NCI-H2171 treated with DMSO at 0.1 percent for 48 hours (cell line): Measurements from ENCODE around the gene TAAR2.
"Not testable (repeated sequence)": the region's sequence is repeated elsewhere in the genome, so short reads cannot be mapped to it uniquely, and the experiment has no call there.

Experiments used
- DNase-seq: peaks from one replicate; lab custom pipeline; 2025; lab: John Stamatoyannopoulos, UW

The TAAR2 gene, protein sequence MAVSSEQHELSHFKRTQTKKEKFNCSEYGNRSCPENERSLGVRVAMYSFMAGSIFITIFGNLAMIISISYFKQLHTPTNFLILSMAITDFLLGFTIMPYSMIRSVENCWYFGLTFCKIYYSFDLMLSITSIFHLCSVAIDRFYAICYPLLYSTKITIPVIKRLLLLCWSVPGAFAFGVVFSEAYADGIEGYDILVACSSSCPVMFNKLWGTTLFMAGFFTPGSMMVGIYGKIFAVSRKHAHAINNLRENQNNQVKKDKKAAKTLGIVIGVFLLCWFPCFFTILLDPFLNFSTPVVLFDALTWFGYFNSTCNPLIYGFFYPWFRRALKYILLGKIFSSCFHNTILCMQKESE

DNA sequence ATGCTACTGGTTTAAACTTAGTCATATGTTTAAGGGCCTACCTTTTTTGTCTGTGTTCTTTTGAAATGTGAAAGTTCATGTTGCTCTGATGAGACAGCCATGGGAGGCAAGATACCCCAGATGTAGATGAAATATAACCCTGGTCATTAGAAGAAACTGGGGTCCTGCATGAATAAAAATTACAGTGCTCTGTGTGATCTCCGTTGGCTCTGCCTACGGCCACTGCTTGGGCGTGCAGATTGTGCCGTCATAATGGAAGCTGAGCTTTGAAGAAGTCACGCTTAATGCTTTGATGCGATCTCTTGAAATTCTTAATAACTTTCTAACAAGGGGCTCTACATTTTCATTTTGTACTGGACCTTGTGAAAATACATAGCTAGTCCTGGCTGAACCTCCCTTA lies at the start of gene TAAR2:
TSS of gene TAAR2 (minus strand) at position 101 of the 400 bp plus-strand sequence. CDS start at position 101, 0 bp downstream.
- no peak for DNase-seq

DNA sequence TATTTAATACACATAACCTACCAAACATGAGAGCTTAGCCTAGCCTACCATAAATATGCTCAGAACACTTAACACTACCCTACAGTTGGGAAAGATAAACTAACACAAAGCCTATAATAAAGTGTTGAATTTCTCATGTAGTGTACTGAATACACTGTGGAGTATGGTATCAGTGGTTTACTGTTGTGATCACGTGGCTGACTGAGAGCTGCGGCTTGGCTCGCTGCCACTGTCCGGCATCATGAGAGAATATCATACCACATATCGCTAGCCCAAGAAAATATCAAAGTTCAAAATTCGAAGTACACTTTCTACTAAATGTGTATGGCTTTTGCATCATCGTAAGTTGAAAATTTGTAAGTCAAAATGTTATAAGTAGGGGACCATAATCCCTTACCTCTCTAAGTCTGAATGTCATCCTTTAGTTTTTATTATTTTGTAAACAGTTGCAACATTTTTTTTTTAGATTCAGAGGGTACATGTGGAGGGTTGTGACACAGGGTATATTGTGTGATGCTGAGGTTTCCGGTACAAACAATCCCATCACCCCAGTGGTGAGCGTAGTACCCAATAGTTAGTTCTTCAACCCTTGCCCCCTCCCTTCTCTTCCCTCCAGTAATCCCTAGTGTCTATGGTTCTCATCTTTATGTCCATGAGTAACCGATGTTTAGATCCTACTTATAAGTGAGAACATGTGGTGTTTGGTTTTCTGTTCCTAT lies 49.5 kb upstream of the TAAR2 start:
- DNase-seq: no peak

DNA sequence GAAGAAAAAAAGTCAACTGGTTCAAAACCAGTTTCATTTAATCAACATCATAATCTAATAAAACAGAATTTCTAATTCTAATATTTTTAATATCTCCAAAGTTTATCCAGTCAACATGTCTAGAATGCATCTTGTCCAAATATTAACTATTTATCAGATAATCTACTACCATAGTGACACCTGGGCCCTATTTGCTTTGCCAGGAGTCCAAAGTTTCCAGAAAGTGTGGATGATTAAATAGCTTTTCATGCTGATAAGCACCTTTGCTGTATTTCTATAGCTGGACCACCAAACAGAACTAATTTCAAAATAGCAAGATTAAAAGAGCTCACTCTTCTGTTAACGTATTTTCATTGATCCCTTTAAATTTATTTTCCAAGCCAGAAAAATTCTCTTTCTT lies 47.2 kb upstream of the TAAR2 start:
- no peak for DNase-seq

DNA sequence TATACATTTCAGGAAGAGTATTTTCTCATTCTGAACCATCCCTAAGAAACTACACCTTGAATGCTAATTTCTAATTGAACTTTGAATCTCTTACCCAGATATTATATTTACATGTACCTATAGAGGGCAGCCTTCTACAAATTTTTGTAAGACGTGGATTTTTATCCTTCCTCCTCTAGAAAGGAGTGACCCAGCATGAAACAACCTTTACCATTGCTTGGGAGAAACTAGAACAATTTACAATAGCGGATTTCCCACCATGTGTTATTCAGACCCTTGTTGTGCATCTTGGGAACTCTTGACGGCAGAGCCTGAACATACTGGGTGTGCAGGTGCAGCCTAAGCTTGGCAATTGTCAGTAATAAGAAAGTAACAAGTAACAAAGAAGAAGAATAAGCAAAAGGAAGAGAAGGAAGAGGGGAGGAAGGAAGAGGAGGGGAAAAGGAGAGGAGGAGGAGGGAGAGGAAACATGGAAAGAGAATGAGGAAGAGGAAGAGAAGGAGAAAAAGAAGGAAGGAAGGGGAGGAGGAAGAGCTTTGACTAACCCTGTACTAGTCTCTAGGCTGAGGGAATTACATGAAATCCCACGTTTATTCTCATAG lies 45.7 kb upstream of the TAAR2 start:
- peak; percentile 25 for DNase-seq

DNA sequence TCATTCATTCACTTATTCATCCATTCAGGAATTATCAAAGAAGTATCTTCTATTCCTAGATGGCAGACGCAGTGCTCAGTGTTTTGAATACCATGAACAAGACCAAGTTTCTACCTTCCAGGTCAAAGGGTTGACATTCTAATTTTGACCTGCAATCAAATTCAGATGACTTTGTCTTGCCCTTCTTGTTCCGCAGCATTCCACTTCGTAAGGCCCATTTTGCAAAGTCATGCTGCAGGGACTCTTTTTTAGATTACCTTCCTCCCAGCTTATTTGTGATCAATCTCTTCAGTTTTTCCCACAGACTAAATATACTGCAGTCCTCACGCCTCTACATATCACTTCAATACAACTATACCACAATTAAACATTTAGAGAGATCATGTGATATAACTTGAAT lies 42.0 kb upstream of the TAAR2 start:
- DNase-seq: no peak

DNA sequence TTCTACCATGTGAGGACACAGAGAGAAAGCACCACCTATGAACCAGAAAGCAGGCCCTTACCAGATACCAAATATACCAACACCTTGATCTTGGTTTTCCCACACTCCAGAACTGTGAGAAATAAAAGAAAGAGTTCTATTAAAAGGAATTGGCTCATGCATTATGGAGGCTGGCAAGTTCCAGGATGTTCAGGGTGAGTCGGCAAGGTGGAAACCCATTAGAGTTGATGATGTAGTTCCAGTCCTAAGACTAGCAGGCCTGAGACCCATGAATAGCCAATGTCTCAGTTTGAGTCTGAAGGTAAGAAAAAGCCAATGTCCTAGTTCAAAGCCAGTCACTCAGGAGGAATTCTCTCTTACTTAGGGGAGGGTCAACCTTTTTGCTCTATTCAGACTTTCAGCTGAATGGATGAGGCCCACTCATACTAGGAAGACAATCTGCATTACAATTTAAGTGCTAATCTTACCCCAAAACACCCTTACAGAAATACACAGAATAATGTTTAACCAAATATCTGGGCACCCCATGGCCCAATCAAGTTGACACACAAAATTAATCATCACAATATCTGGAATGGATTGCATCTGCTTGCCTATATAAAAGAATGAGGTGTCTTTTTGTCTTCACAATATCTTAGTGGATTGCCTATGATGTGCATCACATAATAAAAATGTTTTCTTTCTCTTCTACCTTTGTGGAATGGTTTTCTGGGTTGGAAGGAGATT lies 40.4 kb upstream of the TAAR2 start:
- DNase-seq: no peak

DNA sequence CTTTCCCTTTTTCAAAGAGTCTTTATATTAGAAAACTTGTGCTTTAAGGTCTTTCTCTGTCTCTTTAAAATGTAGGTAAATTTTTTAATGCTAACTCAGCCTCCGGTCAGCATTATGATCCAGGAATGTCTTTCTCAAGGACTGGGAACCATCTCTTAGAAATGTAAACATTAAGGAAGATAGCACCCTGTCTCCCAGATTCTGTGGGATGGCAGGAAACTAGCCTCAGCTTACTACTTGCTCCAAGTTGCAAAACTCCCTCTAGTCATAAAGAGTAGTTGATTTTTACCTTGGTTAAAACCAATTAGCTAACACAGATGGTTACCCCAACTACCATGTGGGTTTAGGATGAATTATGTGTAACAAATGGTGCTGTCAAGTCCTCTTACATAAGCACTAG lies 39.6 kb upstream of the TAAR2 start:
- DNase-seq: no peak

DNA sequence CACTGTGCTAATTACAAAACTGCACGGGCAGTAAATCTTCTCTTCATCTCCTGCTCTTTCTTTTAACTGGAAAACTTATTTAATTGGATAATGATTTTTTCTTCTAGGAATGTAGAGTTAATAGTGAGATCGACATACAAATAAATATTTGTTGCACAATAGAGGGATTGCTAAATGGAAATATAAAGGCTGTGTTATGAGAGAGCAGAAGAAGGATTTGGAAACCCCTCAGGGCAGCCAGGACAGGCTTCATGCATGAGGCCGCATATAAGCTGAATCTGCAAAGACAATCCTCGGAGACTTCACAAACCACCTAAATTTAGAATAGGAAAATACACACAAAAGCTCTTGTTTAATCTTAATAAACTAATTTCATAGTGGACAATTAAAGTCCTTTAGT lies 37.8 kb upstream of the TAAR2 start:
- DNase-seq: no peak

DNA sequence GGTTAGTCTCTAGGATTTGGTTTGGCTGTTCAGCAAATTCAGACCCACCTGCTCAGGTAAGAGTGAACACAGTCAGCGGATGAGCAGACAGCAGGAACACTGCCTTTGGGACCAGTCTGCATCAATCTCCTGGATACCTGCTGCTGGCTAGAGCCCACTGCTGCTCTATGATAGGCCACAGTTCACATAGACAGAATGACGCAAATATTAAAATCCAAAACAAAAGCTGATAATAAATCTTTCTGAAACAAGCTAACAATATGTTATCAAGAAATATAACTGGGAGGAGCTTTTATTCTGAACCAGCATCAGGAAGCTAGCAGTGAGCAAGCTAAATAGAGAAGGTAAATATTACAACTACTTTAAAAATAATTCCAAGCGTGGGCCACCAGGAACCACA lies 35.0 kb upstream of the TAAR2 start, which contains the start of gene TAAR1:
TSS of gene TAAR1 (minus strand) at position 101 of the 400 bp plus-strand sequence. CDS start 13,179 bp downstream, outside the sequence.
- DNase-seq: no peak

DNA sequence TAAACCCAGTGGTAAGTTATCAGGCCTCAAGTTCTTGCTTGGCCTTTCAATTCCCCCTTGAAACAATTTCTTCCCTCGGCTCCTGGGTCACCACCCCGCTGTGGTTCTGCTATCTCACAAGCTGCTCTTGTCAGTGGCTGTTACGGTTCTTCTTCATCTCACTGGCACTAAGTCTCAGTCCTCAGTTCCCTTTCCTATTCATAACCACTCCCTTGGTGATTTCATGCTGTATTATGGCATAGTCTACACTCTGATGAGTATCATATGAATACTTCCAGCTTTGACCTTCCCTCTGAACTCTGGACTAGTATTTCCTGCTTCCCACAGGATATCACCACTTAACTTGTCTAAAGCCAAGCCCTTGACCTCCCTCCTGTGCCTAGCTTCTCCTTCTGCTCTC lies 27.0 kb upstream of the TAAR2 start:
- DNase-seq: no peak

DNA sequence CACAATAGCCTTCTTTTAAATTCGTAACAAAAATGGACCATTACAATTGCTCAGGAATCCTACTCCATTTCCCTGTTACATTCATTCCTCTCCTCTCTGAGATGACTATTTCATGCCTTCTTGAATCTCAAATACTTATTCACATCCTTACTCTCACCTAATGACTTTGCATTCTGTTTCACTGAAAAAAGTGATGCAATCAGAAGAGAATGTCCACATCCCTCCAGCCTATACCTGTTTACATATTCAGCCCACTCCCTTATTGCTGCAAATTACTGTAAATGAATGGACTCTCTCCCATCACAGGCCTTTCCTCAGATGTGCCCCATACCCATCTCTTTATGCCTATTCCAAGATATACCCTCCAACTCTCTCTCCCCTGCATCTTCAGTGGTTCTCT lies 26.4 kb upstream of the TAAR2 start:
- DNase-seq: no peak

DNA sequence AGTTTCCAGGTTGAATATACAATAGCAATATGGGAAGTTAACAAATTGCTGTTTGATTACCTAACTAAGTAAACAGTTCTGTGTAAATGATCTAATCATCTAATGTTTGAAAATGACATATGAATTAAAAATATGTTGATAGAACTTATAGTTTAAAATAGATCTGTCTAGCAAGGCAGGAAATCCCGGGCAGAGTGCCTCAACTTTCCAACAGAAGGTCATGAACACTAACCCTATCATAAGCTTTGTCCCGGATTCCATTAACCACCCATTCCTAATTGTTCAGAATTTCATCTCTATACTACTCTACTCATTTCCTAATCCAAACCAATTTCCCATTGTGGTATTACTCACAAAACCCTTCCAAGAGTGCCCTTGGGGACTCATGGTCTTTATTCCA lies 24.8 kb upstream of the TAAR2 start:
- no peak for DNase-seq

DNA sequence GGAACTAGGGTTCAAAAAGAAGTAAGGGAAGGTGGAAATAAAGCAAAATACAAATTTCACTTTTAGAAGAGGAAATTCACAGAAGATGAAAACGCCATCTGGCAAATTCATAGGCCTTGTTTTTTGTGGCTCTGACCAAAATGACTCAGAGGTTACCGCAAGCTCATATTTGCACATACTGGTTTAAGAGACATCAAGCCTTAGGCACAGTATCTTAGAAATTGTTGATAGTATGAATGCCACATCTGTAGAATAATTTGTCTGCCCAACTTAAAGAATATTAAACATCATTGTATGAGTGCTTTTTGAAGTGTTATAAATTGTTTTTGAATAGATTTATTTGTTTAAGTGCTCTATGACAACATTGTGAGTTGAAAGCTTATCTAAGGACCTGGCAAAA lies 24.3 kb upstream of the TAAR2 start:
- no peak for DNase-seq

DNA sequence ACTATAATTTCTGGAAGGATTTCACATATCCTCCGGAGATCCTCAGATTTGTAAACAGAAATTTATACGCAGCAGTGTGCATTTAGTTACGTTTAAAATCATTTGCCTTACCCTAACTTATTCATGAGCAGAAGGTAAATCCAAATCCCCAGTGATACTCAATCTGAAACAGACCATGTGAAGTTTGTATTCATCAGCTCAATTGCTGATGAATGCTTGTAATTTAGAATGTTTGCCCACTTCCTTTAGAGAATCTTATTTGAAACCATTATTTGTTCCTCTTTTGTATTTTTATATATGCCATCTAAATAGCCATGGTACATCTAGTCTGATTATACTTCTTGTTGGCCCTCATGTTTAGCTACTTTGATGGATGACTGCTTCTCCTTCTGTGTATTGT lies 19.5 kb upstream of the TAAR2 start:
- DNase-seq: no peak

DNA sequence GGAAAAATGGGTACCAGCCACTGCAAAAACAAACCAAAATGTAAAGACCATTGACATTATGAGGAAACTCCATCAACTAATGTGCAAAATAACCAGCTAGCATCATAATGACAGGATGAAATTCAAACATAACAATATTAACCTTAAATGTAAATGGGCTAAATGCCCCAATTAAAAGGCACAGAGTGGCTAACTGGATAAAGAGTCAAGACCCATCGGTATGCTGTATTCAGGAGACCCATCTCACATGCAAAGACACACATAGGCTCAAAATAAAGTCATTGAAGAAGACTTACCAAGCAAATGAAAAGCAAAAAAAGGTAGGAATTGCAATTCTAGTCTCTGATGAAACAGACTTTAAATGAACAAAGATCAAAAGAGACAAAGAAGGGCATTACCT lies 13.1 kb upstream of the TAAR2 start:
- not testable (repeated sequence) for DNase-seq

DNA sequence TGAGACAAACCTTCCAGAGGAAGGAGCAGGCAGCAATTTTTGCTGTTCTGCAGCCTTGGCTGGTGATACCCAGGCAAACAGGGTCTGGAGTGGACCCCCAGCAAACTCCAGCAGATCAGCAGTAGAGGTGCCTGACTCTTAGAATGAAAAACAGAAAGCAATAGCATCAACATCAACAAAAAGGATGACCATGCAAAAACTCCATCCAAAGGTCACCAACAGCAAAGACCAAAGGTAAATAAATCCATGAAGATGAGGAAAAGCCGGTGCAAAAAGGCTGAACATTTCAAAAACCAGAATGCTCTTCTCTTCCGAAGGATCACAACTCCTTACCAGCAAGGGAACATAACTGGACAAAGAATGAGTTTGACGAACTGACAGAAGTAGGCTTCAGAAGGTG lies 11.8 kb upstream of the TAAR2 start:
- DNase-seq: not testable (repeated sequence)

DNA sequence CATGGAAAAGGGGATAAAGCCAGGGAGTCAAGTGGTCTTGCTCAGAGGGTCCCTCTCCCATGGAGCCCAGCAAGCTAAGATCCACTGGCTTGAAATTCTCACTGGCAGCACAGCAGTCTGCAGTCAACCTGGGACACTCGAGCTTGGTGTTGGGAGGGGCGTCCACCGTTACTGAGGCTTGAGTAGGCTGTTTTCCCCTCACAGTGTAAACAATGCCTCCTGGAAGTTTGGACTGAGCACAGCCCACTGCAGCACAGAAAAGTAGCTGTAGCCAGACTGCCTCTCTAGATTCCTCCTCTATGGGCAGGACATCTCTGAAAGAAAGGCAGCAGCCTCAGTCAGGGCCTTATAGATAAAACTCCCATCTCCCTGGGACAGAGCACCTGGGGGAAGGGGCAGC lies 11.2 kb upstream of the TAAR2 start:
- not testable (repeated sequence) for DNase-seq

DNA sequence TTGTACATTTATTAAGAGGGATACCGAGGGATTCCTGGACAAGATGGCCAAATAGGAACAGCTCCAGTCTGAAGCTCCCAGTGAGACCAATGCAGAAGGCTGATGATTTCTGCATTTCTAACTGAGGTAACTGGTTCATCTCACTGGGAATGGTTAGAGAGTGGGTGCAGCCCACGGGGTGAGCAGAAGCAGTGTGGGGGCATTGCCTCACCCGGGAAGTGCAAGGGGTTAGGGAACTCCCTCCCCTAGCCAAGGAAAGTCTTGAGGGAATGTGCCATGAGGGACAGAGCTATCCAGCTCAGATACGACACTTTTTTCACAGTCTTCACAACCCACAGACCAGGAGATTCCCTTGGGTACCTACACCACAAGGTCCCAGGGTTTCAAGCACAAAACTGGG lies 10.7 kb upstream of the TAAR2 start:
- DNase-seq: no peak

DNA sequence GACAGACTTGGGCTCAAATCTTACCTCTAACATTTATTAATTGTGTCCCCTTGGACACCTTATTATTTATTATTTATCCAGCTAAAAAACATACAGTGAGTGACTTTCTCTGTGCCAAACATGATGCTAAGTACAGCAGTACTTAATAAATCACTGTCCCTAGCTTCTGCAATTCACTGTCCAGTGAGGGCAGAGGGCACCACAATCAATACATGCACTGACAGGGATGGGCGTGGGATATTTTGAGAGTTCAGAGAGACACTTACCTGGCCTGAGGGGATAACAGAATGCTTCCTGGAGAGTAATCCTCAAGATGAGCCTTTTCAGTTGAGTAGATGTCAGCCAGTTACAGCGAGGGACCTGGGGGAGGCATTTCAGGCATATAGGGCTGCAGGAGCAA lies 9.3 kb upstream of the TAAR2 start:
- DNase-seq: no peak

DNA sequence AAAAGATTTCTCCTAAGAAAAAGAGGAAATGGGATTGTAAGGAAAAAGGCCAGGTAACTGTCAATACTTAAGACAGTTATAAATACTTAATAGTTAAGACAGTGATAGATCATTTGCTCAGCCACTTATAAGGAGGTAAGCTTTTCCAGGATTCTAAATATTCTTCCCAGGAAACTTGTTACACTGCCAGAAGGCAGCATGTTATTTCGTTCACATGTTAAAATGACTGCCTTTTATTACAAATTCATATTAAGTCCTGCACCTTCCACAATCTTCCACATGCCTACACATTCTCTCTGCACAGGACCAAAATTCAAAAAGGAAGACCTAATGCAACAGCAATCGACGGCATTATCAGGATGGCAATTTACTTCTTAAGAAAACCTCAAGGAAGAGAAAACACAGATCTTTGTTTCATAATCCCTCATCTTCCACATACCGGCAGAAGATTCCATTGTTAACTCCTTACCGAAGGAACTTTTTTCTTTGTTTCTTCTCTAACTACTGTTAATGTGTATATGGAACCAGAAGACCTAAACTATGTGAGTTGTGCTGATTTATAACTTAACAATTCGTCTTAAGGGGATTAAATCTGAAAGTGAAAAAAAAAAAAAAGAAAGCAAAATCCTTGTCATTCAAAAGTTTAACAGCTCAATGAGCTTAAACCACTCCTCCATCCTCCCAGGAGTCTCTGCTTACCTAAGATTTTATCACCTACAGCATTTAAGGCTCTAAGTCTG lies 799 bp downstream of the TAAR2 start:
- no peak for DNase-seq

DNA sequence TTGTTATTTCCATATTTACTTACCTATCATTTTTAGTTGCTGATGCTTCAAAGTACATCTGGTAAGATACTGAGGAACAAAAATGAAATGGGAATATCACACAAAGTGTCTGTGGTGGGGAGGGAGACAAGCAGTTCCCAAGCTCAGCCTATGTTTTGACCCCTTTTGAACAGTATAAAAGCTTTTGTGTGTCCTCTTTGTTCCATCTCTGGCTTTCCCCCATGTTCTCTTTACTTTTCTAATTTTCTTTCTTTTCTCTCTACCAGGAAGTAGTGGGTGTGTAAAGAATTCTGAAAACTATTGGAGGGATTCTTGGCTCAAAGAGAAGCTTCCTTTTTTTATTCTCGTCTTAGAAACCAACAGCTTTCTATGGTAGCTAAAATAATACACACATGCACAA lies 7.4 kb downstream of the TAAR2 start:
- DNase-seq: no peak

DNA sequence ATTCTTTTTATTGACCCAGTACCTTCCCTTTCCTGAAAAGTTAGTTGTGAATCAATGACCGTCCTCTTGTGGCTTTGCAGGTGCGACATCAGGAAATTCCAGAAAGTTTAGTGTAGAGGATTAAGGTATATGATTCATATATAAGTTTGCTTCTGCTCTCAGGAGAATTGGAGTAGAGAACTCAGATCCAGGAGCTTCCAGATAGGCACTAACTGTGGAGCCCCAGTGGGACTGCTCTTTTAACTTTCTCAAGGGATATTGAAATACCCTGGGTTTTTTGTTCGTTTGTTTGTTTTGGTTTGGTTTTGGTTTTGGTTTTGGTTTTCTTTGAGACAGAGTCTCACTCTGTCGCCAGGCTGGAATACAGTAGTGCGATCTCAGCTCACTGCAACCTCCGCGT lies 9.5 kb downstream of the TAAR2 start:
- no peak for DNase-seq
